H9 (cell line): Measurements from ENCODE around the gene DNAJB6. TPM values are rescaled to one million over a fixed set of nuclear protein-coding genes. Genes with fewer than 3 reads are reported as not detected.

ENCODE experiments used
- DNase-seq: peaks from one replicate; pipeline ENCODE4 v3.0.0-alpha.2; 2017
- H2AFZ ChIP-seq: one replicate; pipeline ENCODE4 v1.6.1; 2013; ENCODE audit warnings: mild to moderate bottlenecking, low read length, control low read depth, moderate library complexity
- H2AK5ac ChIP-seq: 2 replicates; pipeline ENCODE4 v1.6.1; 2013; ENCODE audit warnings: low read length, control low read depth, mixed read lengths; ENCODE audit not compliant: insufficient read length
- H2BK120ac ChIP-seq: one replicate; pipeline ENCODE4 v1.6.1; 2013; ENCODE audit warnings: low read depth, mild to moderate bottlenecking, low read length, control low read depth, inconsistent platforms; ENCODE audit not compliant: poor library complexity, severe bottlenecking
- H2BK12ac ChIP-seq: 2 replicates; pipeline ENCODE4 v1.6.1; 2013; ENCODE audit warnings: low read length, control low read depth, mixed read lengths, low read depth; ENCODE audit not compliant: insufficient read length
- H2BK15ac ChIP-seq: 2 replicates; pipeline ENCODE4 v1.6.1; 2013; ENCODE audit warnings: low read depth, low read length, control low read depth
- H2BK20ac ChIP-seq: one replicate; pipeline ENCODE4 v1.6.1; 2013; ENCODE audit warnings: low read depth, mild to moderate bottlenecking, low read length, control low read depth, inconsistent platforms; ENCODE audit not compliant: poor library complexity, severe bottlenecking
- H2BK5ac ChIP-seq: 2 replicates; pipeline ENCODE4 v1.6.1; 2013; ENCODE audit warnings: low read length, control low read depth, mixed read lengths; ENCODE audit not compliant: insufficient read length
- H3K14ac ChIP-seq: 2 replicates; pipeline ENCODE4 v1.6.1; 2013; ENCODE audit warnings: low read length, control low read depth; ENCODE audit not compliant: insufficient read depth
- H3K18ac ChIP-seq: 2 replicates; pipeline ENCODE4 v1.6.1; 2013; ENCODE audit warnings: low read depth, mild to moderate bottlenecking, mixed read lengths, low read length, control low read depth; ENCODE audit not compliant: insufficient read length
- H3K23ac ChIP-seq: 2 replicates; pipeline ENCODE4 v1.6.1; 2013; ENCODE audit warnings: low read length, control low read depth, mixed read lengths, low read depth; ENCODE audit not compliant: insufficient read length
- H3K23me2 ChIP-seq: 2 replicates; pipeline ENCODE4 v1.6.1; 2013; ENCODE audit warnings: low read depth, mild to moderate bottlenecking, mixed read lengths, low read length, control low read depth; ENCODE audit not compliant: insufficient read length, poor library complexity, severe bottlenecking
- H3K27ac ChIP-seq: 2 replicates; pipeline ENCODE4 v1.5.1; 2013; ENCODE audit warnings: low read length, control low read depth, mixed read lengths, low read depth; ENCODE audit not compliant: insufficient read length
- H3K27me3 ChIP-seq: 2 replicates; pipeline ENCODE4 v1.6.1; 2013; ENCODE audit warnings: low read length, control low read depth, inconsistent platforms; ENCODE audit not compliant: insufficient read depth
- H3K4ac ChIP-seq: 2 replicates; pipeline ENCODE4 v1.6.1; 2013; ENCODE audit warnings: low read depth, mild to moderate bottlenecking, control low read depth, inconsistent platforms, low read length, moderate library complexity
- H3K4me1 ChIP-seq: 2 replicates; pipeline ENCODE4 v1.6.1; 2013; ENCODE audit warnings: low read length, control low read depth, inconsistent platforms; ENCODE audit not compliant: insufficient read depth
- H3K4me2 ChIP-seq: 2 replicates; pipeline ENCODE4 v1.6.1; 2013; ENCODE audit warnings: low read length, control low read depth, mixed read lengths; ENCODE audit not compliant: insufficient read length, insufficient read depth
- H3K56ac ChIP-seq: 2 replicates; pipeline ENCODE4 v1.6.1; 2013; ENCODE audit warnings: low read depth, mild to moderate bottlenecking, mixed read lengths, low read length, control low read depth; ENCODE audit not compliant: insufficient read length
- H3K79me1 ChIP-seq: 2 replicates; pipeline ENCODE4 v1.6.1; 2013; ENCODE audit warnings: low read depth, mild to moderate bottlenecking, moderate library complexity, low read length, control low read depth, inconsistent platforms; ENCODE audit not compliant: insufficient read depth, poor library complexity, severe bottlenecking
- H3K79me2 ChIP-seq: 2 replicates; pipeline ENCODE4 v1.6.1; 2013; ENCODE audit warnings: low read length, control low read depth, inconsistent platforms; ENCODE audit not compliant: insufficient read depth
- H3K9ac ChIP-seq: 2 replicates; pipeline ENCODE4 v1.6.1; 2013; ENCODE audit warnings: low read length, control low read depth, mixed read lengths; ENCODE audit not compliant: insufficient read length; ENCODE audit errors: extremely low read depth
- H3K9me3 ChIP-seq: one replicate; pipeline ENCODE4 v1.6.1; 2013; ENCODE audit warnings: low read depth, low read length, inconsistent platforms; ENCODE audit not compliant: control insufficient read depth
- H3T11ph ChIP-seq: one replicate; pipeline ENCODE4 v1.6.1; 2013; ENCODE audit warnings: mild to moderate bottlenecking, low read length, control low read depth, inconsistent platforms
- H4K20me1 ChIP-seq: one replicate; pipeline ENCODE4 v1.6.1; 2013; ENCODE audit not compliant: control insufficient read depth, insufficient read length, insufficient read depth
- H4K5ac ChIP-seq: 2 replicates; pipeline ENCODE4 v1.6.1; 2013; ENCODE audit warnings: low read depth, mild to moderate bottlenecking, mixed read lengths, low read length, control low read depth; ENCODE audit not compliant: insufficient read length
- H4K8ac ChIP-seq: replicated peaks from 2 replicates; pipeline ENCODE4 v1.6.1; 2013; ENCODE audit warnings: low read length, control low read depth, mixed read lengths, low read depth; ENCODE audit not compliant: insufficient read length
- H4K91ac ChIP-seq: 2 replicates; pipeline ENCODE4 v1.6.1; 2013; ENCODE audit warnings: low read depth, mild to moderate bottlenecking, moderate library complexity, mixed read lengths, low read length, control low read depth; ENCODE audit not compliant: insufficient read length
- H3K27ac Mint-ChIP-seq, 3 experiments: 2 replicates in 2 of 3; 3 replicates in 1 of 3; pipeline ENCODE4 v1.8.0; 2020 to 2021; ENCODE audit warnings: mixed read lengths in 3 of 3, mild to moderate bottlenecking in 1 of 3, moderate library complexity in 1 of 3
- H3K27me3 Mint-ChIP-seq: 2 replicates; pipeline ENCODE4 v1.8.0; 2021; ENCODE audit warnings: low read depth, mild to moderate bottlenecking, moderate library complexity, mixed read lengths
- H3K36me3 Mint-ChIP-seq, 3 experiments: 2 replicates in 2 of 3; 3 replicates in 1 of 3; pipeline ENCODE4 v1.8.0; 2020 to 2021; ENCODE audit warnings: low read depth in 3 of 3, mixed read lengths in 3 of 3; ENCODE audit not compliant: insufficient read depth in 1 of 3
- H3K4me1 Mint-ChIP-seq, 2 experiments: 2 replicates each; pipeline ENCODE4 v1.8.0; 2020; ENCODE audit warnings: mixed read lengths in 2 of 2
- H3K4me3 Mint-ChIP-seq, 2 experiments: 2 replicates in 1 of 2; 3 replicates in 1 of 2; pipeline ENCODE4 v1.8.0; 2020 to 2021; ENCODE audit warnings: mild to moderate bottlenecking in 2 of 2, mixed read lengths in 2 of 2, moderate library complexity in 1 of 2
- H3K9me3 Mint-ChIP-seq, 2 experiments: 2 replicates in 1 of 2; 3 replicates in 1 of 2; pipeline ENCODE4 v1.8.0; 2020; ENCODE audit warnings: mild to moderate bottlenecking in 2 of 2, mixed read lengths in 2 of 2, moderate library complexity in 1 of 2
- CTCF ChIP-seq: fragments of 200-600 bp; sonication (generic); conservative IDR thresholded peaks from 3 replicates; pipeline ENCODE4 v1.8.0; 2021; ENCODE audit warnings: antibody characterized with exemption, mild to moderate bottlenecking
- WGBS: extraction: QIAGEN DNeasy Blood & Tissue Kit; methylation state at CpG from one replicate; pipeline ENCODE4 v1.1.7; 2013; ENCODE audit warnings: missing lambda C conversion rate, low lambda C conversion rate, mixed read lengths; ENCODE audit not compliant: insufficient read length; ENCODE audit errors: extremely low coverage; 5-methylcytosine and 5-hydroxymethylcytosine counted together
- total RNA-seq: library from RNA; stranded (reverse); gene quantifications from 2 replicates; pipeline ENCODE4 v1.2.1, GENCODE V29; 2021

Gene DNAJB6
- total RNA-seq, 1 experiment from 2014 or later: 215 TPM

DNA sequence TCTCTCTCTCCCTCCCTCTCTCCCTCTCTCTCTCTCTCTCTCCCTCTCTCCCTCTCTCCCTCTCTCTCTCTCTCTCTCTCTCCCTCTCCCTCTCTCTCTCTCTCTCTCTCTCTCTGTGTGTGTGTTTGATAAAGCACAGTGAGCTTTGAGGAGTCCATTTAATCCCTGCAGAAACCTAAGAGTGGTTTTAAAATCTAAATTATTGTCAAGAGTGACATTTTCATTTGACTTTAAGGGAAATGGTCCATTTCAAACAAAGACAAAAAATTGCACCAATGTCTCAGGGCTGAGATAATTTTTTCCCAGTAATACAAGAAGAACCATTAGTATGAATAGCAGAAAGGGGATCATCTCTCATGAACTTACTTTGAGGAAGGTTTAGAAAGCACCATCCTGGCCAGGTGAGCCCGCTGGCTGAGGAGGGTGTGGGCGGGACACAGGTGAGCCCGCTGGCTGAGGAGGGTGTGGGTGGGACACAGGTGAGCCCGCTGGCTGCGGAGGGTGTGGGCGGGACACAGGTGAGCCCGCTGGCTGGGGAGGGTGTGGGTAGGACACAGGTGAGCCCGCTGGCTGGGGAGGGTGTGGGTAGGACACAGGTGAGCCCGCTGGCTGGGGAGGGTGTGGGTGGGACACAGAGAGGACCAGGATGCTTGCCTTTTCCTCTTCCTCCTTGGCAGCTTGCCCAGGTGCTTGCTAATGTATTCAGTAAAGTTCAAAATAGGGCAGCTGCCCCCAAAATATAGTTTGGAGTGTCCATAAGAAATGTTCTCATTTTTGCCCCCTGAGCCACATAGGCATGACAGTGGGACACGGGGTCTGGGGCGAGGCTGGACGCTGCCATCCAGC lies 125.0 kb downstream of the DNAJB6 start:
- no peaks in the 10 kb centered on the region for H3K36me3 Mint-ChIP-seq
- H4K8ac ChIP-seq: no peak overlapping the region
- no peak overlapping the region for H2AFZ ChIP-seq
- no peaks in the 10 kb centered on the region; a peak in 1 of 5 replicates for H3K9me3 Mint-ChIP-seq
- no peak overlapping the region for H2BK20ac ChIP-seq
- H3K4me1 ChIP-seq: no peaks in the 10 kb centered on the region
- no peak overlapping the region for H3K23ac ChIP-seq
- H3K27me3 Mint-ChIP-seq: peaks cover 90% of the 10 kb centered on the region
- H2BK15ac ChIP-seq: no peak overlapping the region
- H3K14ac ChIP-seq: no peak overlapping the region; the same call in 1 of the 2 replicates
- H3K56ac ChIP-seq: no peak overlapping the region
- no peaks in the 10 kb centered on the region for H4K20me1 ChIP-seq
- no peaks in the 10 kb centered on the region for H3K79me2 ChIP-seq
- no peaks in the 10 kb centered on the region for H3K27me3 ChIP-seq
- TF ChIP-seq CTCF: no peak
- no peak overlapping the region for H4K91ac ChIP-seq
- H3K79me1 ChIP-seq: no peaks in the 10 kb centered on the region
- H3K4me1 Mint-ChIP-seq: peaks cover 38 to 60% of the 10 kb centered on the region in 2 experiments
- no CpG with 5 or more reads among the region's 12 CpGs for WGBS
- H3K4ac ChIP-seq: no peak overlapping the region
- H3K27ac ChIP-seq: no peak overlapping the region
- no peak overlapping the region for H2AK5ac ChIP-seq
- H3K18ac ChIP-seq: no peak overlapping the region
- no peak overlapping the region for H4K5ac ChIP-seq
- DNase-seq: no peak
- H3K9me3 ChIP-seq: no peaks in the 10 kb centered on the region
- no peak overlapping the region for H2BK12ac ChIP-seq
- H3K27ac Mint-ChIP-seq: no peak overlapping the region; a peak in 1 of 7 replicates
- no peak overlapping the region for H2BK120ac ChIP-seq
- no peak overlapping the region for H2BK5ac ChIP-seq
- H3K9ac ChIP-seq: no peak overlapping the region
- H3K4me2 ChIP-seq: no peak overlapping the region
- no peak overlapping the region for H3K4me3 Mint-ChIP-seq
- no peaks in the 10 kb centered on the region for H3K23me2 ChIP-seq
- no peak overlapping the region for H3T11ph ChIP-seq
